NCI-H524 treated with DMSO at 0.1 percent for 48 hours (cell line): Measurements from ENCODE around the gene VWCE.
A peak's percentile ranks its signal among the peaks of the same experiment; 100 is the strongest.

Experiments
- DNase-seq: peaks from one replicate; lab custom pipeline; 2025; lab: John Stamatoyannopoulos, UW

VWCE gene, protein sequence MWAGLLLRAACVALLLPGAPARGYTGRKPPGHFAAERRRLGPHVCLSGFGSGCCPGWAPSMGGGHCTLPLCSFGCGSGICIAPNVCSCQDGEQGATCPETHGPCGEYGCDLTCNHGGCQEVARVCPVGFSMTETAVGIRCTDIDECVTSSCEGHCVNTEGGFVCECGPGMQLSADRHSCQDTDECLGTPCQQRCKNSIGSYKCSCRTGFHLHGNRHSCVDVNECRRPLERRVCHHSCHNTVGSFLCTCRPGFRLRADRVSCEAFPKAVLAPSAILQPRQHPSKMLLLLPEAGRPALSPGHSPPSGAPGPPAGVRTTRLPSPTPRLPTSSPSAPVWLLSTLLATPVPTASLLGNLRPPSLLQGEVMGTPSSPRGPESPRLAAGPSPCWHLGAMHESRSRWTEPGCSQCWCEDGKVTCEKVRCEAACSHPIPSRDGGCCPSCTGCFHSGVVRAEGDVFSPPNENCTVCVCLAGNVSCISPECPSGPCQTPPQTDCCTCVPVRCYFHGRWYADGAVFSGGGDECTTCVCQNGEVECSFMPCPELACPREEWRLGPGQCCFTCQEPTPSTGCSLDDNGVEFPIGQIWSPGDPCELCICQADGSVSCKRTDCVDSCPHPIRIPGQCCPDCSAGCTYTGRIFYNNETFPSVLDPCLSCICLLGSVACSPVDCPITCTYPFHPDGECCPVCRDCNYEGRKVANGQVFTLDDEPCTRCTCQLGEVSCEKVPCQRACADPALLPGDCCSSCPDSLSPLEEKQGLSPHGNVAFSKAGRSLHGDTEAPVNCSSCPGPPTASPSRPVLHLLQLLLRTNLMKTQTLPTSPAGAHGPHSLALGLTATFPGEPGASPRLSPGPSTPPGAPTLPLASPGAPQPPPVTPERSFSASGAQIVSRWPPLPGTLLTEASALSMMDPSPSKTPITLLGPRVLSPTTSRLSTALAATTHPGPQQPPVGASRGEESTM

DNA sequence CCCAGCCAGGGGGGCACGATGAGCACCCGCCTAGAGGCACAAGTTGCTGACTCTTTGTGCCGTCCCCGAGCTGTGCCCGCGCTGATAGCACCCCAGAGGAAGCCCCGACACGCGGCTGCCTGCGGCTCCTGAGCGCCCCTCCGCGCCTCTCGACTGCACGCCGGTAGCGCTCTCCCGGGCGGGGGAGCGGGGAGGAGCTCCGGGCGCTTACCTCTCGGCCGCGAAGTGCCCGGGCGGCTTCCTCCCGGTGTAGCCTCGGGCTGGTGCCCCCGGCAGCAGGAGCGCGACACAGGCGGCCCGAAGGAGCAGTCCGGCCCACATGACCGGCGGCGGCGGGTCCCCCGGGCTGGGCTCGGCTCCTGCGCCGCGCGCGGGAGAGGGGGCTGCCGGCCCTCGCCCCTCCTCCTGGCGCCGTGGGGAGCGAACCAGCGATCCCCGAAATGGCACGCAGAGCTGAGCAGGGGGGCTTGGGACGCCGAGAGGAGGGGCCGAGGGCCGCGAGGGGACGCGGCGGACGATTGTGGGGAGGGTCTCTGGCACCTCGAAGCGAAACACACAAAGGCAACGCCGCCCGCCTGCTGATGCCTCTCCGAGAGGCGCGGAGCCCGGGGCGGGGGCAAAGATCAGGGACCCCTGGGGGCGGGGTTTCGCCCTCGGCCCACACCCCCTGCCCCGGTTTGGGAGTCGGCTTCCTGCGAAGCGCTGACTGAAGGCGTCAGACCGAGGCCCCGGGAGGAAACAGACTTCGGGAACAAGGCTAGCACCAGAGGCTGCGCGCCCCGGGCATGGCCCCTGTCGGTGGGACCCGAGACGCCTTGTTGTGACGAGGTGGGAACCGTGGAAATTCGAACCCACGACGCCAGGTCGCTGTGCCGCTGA is at the start of gene VWCE:
Gene VWCE (minus strand): TSS at position 600 of the 879 bp plus-strand sequence. CDS start 279 bp downstream, at position 321.
- peak; percentile 16 for DNase-seq

DNA sequence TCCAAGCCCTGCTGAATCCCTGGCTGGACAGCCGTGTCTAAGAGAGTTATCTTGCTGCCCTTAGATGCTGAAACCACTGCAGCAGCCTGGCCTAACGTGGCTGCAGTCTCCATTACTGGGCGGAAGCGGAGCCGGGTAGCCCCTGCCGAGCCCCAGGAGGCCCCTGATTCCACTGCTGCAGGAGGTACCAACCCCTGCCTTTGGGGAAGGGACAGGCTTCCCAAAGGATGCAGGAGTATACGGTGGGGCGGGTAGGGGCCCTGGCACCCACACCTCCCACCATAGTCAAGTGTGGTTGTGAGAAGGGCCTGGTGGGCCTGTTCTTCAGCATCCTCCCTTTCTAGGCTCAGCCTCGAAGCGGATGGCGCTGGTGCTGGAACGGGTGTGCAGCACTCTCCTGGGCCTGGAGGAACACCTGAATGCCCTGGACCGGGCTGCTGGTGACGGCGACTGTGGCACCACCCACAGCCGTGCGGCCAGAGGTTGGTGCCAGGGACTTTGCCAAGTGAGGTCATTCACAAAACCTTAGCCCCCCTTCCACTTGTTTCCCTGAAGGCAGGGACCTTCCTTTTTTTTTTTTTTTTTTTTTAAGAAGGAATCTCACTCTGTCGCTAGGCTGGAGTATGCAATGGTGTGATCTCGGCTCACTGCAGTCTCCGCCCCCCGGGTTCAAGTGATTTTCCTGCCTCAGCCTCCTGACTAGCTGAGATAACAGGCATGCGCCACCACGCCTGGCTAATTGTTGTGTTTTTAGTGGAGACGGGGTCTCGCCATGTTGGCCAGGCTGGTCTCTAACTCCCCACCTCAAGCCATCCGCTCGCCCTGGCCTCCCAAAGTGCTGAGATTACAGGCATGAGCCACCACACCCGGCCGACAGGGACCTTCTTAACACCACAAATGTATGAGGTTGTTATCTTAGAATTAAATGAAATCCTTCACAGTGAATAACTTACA is 49.0 kb upstream of the VWCE start:
- DNase-seq = no peak

DNA sequence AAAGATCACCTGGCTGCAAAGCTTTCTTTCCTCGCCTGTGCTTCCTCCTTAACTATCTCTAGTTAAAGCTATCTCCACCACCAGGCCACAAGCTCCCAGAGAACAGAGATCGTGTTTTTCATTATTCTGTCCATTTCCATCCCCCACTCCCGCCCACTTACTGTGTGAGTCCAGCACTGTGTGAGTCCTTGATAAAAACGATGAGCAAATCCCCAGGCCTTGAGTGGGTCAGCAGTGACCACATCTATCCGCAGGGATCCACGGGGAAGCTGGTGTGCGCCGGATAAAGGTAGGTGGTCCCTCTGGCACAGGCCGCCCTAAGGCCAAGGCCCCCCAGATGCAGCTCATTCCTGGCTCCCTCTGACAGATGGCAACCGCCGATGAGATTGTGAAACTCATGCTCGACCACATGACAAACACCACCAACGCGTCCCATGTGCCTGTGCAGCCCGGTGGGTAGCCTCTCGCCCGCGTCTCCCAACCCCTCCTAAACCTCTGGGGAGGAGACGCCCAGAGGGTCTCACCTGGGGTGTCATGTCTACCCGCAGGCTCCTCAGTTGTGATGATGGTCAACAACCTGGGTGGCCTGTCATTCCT is 47.2 kb upstream of the VWCE start:
- DNase-seq = no peak

DNA sequence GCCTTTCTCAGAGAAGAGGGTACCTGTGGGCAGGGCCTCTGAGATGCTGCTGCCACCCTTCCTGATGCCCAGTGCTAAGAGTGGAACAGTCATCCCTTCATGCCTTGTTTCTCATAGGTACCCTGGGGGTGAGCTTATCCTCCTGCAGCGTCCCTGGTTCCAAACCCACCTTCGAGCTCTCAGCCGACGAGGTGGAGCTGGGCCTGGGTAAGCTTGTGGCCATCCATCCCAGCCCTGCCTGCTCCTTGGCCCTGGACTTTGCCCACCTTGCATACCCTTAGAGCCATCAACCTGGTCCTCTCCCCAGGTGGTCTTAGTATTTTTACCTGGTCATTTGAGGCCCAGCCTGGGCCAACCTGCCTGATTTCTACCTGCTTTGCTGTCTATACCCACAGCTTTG is 46.6 kb upstream of the VWCE start:
- DNase-seq = no peak

DNA sequence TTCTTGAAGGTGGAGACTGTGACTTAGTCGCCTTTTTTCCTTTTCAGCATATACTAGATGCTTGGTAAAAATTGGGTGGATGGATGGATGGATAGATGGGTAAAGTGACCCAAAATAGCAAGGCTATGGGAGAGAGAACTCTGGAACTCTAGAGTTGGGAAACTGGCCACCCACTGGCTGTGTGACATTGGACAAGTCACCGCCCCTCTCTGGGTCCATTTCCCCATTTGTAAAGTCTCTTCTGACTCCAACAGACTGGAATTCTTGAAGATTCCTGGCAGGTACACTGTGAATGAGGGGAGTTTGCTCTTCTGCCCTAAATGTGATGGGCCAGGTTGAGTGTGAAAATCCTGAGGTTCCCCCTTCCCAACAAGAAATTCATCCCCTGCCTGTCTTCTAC is 45.9 kb upstream of the VWCE start:
- no peak for DNase-seq

DNA sequence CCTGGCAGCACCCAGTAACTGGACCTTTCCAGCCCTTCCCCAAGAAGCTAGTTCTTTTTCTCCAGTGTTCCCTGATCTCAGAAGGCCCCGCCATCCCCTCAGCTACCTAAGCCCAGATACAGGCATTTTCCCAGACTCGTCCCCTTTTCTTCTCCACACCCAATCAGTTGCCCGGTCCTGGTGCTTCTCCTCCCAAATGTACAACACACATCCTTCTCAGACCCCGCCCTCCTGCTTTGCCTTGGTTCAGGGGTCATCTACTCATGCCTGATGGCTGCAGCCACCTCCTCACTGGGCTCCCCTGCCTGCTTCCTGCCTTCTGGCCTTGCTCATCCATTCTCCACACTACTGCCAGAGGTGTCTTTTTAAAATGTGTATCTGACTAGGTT is 44.4 kb upstream of the VWCE start:
- DNase-seq = no peak

DNA sequence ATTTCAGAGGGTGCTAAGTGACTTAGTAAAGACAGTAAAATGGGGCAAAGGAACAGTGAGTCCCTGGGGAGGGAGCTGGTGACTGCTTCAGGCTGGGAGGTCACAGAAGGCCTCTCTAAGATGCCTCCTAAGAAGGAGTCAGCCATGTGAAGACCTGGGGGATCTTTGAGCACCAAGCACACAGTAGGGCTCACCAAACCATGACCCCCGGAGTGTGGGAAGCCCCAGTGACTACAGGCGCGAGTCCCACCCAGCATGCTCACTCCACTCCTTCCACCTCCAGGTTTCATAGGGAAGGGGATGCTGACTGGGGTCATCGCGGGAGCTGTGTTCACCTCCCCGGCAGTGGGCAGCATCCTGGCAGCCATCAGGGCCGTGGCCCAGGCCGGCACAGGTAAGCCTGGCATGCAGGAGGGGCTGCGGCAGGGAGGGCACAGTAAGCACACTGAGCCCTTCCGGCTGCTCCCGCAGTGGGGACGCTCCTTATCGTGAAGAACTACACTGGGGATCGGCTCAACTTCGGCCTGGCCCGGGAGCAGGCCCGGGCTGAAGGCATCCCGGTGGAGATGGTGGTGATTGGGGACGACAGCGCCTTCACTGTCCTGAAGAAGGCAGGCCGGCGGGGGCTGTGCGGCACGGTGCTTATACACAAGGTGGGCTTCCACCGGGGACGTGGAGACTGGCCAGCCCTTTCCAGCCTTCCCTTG is 43.8 kb upstream of the VWCE start:
- no peak for DNase-seq

DNA sequence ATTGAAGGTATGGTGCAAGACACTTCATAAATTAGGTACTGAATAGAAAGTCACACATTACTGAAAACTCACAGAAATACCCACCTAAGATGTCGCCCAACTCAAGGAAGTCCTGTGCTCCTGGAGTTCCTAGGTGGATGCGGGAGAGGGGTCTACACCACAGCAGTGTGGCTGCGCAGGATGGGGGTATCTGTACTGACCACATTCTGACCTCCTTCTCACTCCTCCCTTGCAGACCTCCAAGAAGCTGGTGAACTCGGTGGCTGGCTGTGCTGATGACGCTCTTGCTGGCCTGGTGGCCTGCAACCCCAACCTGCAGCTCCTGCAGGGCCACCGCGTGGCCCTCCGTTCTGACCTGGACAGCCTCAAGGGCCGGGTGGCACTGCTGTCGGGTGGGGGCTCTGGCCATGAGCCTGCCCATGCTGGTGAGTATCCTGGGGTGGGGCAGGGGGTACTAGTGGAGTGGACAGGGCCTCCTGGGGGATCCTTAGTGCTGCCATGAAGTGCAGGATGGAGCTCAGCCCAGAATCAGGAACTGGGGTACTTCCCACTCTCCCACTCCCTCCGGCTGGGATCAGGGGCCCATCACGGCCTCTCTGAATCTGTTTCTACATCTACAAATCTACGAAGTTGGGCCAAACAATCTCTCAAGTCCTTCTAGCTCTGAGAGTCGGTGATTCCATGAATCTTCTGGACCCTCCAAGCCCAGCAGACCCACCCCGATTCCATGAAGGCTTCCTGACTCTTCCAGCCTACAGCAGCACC is 42.8 kb upstream of the VWCE start:
- DNase-seq = no peak

DNA sequence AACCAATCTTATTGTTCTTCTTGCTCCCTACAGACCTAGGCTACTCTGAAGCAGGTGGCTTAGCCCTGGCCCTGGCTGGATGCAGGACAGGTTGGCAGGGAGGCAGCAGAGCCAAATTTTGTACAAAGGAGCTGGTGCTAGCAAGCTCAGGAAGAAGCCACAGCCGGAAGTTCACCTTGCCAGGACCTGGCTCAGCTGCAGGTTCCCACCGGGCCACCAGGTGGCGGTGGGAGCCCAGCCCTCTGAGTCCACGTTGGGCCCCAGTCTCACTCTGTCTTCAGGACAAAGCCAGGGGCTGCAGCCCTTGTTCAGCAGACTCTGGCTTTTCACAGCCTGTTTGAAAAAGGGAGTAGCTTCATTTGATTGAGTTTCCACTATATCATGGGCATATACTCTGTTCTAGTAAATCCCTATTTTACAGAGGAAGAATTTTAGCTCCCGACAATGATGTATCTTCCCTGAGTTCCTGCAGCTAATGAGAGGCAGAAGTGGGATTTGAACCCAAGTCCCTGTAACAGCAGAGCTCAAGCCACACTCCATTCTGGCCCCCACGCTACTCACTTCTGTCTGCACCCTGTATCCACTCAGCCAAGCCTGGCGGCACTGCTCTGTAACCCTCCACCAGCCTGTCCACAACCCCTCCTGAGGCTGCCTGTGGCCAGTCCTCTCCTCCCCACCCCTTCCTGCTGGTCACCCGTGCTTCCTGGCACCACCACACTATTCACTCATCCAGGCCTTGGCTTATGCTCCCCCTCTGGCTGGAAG is 41.2 kb upstream of the VWCE start:
- DNase-seq = peak; percentile 20

DNA sequence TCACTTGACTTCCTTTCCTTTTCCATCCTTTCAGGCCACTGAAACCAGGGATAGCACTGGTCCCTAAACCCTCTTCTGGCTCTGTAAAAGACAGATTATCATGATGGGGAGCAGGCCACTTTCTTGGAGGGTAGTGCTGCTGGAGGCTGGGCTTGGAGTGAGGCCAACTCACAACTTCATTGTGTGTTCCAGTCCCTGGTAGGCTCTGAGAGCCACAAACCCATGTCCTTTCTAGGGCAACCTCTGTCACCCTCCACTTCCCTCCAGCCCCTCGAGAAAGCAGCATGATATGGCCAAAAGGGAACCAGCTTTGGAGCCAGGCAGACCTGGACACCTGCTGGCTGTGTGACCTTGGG is 40.2 kb upstream of the VWCE start:
- no peak for DNase-seq

DNA sequence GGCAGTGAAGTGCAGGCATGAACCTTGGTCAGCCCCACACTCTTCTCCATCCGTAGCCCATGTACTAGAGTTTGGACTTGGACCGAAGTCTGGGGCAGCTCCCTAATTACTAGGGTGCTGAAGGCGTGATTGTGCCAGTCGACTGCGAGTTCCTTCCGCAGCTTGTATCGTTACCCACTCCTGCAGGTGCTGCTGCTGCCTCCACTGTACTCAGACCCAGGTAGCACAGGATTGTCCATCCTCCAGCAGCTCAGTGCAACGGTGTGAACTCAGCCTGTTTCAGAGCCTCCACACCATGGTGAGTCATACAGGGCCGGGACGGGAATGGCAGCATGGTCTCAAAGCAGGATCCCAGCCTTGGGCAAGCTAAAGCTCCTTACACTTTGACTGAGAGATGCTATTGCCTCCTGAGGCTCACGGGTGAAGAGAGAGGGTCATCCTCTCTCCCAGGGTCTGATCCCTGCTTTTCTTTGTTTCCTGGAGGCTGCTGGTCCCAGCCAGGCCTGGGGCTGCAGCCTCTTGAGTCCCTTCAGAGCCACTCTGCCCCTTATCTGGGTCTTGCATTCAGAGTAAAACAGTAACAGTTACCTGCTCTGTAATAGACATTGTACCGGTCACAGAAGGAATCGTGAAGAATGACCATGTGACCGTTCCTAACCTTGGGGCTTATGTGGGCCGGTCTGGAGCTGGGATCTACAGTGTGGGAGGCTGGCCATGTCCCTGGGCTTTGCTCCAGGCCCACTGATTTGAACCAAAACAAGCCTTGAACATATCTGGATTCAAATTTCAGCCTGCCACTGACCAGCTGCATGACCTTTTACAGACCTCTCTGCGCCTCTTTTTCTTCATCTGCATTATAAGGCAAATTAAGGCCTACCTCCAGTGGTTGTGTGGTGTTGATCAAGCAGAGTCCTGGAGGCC is 39.6 kb upstream of the VWCE start:
- DNase-seq = no peak

DNA sequence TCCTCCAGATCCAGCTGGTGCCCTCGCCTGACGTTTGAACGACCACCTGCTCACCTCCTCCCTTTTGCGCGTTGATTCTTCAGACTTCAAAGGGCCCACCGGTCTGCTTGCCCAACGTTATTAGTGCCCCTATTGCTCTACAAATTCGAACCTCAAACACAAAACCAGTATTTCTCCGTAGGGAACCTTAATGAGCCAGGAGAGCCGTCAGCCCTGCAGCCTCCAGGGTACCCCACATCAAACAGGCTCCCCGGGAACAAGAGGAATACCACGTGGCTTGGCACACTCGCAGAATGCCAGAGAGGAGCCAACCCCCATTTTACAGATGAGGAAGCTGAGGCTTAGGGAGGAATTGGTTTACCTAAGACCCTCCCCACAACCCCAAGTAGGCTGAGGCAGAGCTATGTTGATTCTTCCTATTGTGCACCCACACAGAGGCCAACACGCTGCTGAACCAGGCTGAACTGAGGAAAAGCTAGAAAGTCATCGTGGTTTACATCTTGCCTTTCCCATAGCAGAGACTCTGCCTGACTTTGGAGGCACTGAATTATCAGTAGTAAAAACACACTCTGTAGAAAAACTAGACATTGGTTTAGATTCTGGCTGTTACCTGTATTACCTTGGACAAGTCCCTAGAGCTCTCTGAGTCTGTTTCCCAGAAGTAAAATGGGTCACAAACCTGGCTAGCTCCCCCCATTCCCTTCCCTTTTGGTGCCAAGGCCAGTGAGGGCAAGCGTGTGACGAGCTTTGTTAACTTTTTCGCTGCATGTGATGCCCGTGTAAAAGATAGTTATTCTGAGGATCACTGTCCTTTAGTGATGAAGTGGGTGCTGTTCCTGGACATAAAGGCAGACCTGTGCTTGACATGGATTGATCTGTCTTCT is 38.7 kb upstream of the VWCE start:
- DNase-seq = no peak

DNA sequence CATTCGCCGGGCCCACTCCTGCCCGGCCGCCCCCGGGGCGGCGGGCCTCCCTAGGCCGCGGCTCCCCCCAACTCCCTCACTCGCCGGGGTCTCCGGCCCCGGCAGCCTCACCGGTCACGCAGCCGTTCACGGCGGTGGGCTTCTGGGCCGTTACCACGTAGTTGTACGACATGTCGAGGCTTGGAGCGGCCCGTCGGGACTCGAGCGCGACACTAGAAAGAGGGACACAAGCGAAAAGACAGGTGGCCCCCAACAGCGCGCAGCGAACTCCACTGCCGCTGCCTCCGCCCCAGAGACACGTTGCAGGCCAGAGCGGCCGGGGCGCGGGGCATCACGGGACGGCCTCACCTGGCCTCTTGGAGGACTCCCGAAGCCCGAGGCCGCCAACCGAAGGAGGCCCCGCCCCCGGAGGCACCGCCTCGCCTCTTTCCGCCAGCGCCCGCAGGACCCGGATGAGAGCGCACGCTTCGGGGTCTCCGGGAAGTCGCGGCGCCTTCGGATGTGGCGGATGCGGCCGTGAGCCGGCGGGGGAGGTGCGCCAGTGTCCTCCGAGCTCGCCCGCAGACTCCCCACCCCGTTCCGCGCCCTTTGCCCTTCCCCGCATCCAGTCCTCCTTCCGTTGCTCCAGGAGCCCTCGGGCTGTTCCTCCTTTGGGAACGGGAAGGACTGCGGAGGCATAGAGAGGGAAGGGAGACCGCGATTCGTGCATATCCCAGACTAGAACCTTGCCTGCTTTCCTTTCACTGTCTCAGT is 37.9 kb upstream of the VWCE start, which contains the start of the genes DDB1 and TKFC:
Gene DDB1 (minus strand): TSS at position 309 of the 753 bp plus-strand sequence. CDS start 137 bp downstream, at position 172.
Gene TKFC (plus strand): TSS at position 432 of the 753 bp plus-strand sequence. CDS start 1,501 bp downstream, outside the sequence.
- DNase-seq = peak; percentile 32

DNA sequence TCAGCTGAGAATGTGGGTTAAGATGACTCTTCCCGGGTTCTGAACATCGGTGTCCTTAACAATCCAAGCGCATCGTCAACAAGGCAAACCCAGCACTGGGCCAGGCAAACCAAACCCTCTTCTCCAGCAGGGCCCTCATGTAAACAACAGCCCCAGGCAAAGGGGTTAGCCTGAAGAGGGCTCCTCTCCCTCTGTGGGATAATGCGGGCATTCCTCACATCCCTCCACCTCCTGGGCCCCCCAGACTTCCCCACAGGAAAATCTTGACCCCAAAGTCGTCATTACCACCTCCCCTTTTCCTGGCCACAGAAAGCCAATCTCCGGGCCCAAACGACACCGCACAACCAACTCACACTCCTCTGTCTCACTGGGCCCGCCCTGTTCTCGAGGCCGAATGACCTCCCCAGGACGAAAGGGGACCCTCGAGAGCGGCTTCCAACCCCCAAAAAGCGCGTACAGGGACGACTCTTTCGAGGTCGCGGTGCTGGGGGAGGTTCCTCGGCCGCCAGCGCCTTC is 37.2 kb upstream of the VWCE start:
- no peak for DNase-seq

DNA sequence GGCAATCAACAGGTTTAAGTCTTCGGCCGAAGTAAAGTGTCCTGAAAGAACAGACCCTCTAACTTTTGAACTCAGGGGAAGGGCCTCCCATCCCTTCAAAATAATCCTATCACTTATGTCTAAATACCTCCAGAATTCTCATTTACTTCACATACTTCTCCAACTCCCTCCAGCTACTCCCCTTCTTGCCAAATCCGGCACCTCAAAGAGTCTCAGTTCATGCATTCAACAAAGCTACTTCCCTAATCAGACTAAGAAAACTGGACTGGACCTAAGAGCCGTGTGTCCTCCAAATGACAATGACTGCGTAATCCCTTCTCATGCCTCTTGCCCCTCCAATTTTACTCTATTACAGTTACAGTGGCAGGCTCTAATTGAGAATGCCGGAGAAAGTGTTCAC is 36.5 kb upstream of the VWCE start:
- DNase-seq = no peak
